GM21515 (cell line): ENCODE results near the gene LMO2.
"Not testable (repeated sequence)": the region's sequence is repeated elsewhere in the genome, so short reads cannot be mapped to it uniquely, and the experiment has no call there.

ENCODE experiments used
- ATAC-seq: cut with Tn5 transposase; IDR thresholded peaks from one replicate; pipeline ENCODE4 v1.9.1; 2021; ENCODE audit not compliant: unreplicated experiment

LMO2 gene

DNA sequence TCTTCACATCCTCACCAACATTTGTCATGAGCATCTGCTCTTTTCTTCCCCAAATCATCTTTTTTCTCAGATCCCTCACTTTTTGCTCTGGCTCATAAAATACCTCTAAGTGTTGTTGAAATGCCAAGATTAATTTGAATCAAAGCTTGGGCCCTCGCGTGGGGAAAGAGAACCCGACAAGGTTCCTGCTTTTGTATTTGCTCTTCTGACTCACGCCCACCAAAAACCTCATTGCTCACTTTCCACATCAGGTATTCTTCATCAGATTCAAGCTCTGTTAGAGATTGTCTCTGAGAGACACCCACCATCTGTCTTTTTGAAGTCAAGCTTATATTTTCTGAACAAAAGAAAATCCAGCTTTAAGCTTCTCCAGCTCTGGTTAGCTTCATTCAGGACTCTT lies 64.7 kb downstream of the LMO2 start:
- ATAC-seq, result no peak

- ATAC-seq, result no peak
Measured at GRCh38 chr11:33825854-33826560, 65.9 kb downstream of the LMO2 start.

GRCh38 chr11:33822981-33823380 lies 68.9 kb downstream of the LMO2 start:
- not testable (repeated sequence) for ATAC-seq

- no peak for ATAC-seq
Measured at GRCh38 chr11:33819278-33820035, 72.4 kb downstream of the LMO2 start.
